DND-41 (cell line): ENCODE measurements around the gene MARCHF6.

Source experiments
- ATAC-seq: fragments of 200-7000 bp; cut with Tn5 transposase; 3 replicates; pipeline ENCODE4 v1.9.1; 2021; ENCODE audit warnings: low read depth; ENCODE audit not compliant: insufficient read depth
- DNase-seq: peaks from one replicate; pipeline ENCODE4 v3.0.0-alpha.2; 2020
- H2AFZ ChIP-seq: 2 replicates; pipeline ENCODE4 v1.6.0; 2012; ENCODE audit warnings: low read depth, low read length
- H3K27ac ChIP-seq: 2 replicates; pipeline ENCODE4 v1.5.1; 2012; ENCODE audit warnings: low read length, inconsistent platforms
- H3K27me3 ChIP-seq: fragments of 200-600 bp; sonication (generic); 2 replicates; pipeline ENCODE4 v1.6.0; 2012; ENCODE audit warnings: low read length, mild to moderate bottlenecking, inconsistent platforms; ENCODE audit not compliant: insufficient read depth, poor library complexity
- H3K36me3 ChIP-seq: 2 replicates; pipeline ENCODE4 v1.5.1; 2012; ENCODE audit warnings: low read length, inconsistent platforms; ENCODE audit not compliant: insufficient read depth
- H3K4me1 ChIP-seq: 2 replicates; pipeline ENCODE4 v1.5.1; 2012; ENCODE audit warnings: mild to moderate bottlenecking, low read length; ENCODE audit not compliant: insufficient read depth
- H3K4me2 ChIP-seq: 2 replicates; pipeline ENCODE4 v1.6.0; 2012; ENCODE audit warnings: mild to moderate bottlenecking, moderate library complexity, low read length, inconsistent platforms; ENCODE audit not compliant: insufficient read depth
- H3K4me3 ChIP-seq, 2 experiments: fragments of 200-600 bp in 1 of 2; shearing (Covaris generic) in 1 of 2; 2 replicates each; pipeline ENCODE4 v1.5.1; 2012 to 2016; ENCODE audit warnings: inconsistent platforms in 2 of 2, low read length in 2 of 2, mild to moderate bottlenecking in 2 of 2, low read depth in 1 of 2, moderate library complexity in 1 of 2
- H3K79me2 ChIP-seq: 2 replicates; pipeline ENCODE4 v1.6.0; 2012; ENCODE audit warnings: low read length, inconsistent platforms; ENCODE audit not compliant: insufficient read depth
- H3K9ac ChIP-seq: 2 replicates; pipeline ENCODE4 v1.6.0; 2012; ENCODE audit warnings: low read depth, mild to moderate bottlenecking, inconsistent platforms, low read length, moderate library complexity
- H3K9me3 ChIP-seq: 2 replicates; pipeline ENCODE4 v1.5.1; 2012; ENCODE audit warnings: low read length, moderate library complexity, mild to moderate bottlenecking, inconsistent platforms; ENCODE audit not compliant: insufficient read depth, severe bottlenecking
- H4K20me1 ChIP-seq: 2 replicates; pipeline ENCODE4 v1.6.0; 2012; ENCODE audit warnings: low read length; ENCODE audit not compliant: insufficient read depth
- EZH2 ChIP-seq: IDR thresholded peaks from 3 replicates; pipeline ENCODE4 v1.6.1; 2012; ENCODE audit warnings: borderline replicate concordance, low read depth, mild to moderate bottlenecking, moderate library complexity, low read length, inconsistent platforms; ENCODE audit not compliant: severe bottlenecking
- TF ChIP-seq, protein P1 (sequence below): IDR thresholded peaks from 2 replicates; pipeline ENCODE4 v1.5.1; 2012; ENCODE audit warnings: borderline replicate concordance, low read length, moderate library complexity, mild to moderate bottlenecking; ENCODE audit not compliant: poor library complexity, severe bottlenecking; ENCODE audit errors: extremely low read depth

The MARCHF6 gene

DNA sequence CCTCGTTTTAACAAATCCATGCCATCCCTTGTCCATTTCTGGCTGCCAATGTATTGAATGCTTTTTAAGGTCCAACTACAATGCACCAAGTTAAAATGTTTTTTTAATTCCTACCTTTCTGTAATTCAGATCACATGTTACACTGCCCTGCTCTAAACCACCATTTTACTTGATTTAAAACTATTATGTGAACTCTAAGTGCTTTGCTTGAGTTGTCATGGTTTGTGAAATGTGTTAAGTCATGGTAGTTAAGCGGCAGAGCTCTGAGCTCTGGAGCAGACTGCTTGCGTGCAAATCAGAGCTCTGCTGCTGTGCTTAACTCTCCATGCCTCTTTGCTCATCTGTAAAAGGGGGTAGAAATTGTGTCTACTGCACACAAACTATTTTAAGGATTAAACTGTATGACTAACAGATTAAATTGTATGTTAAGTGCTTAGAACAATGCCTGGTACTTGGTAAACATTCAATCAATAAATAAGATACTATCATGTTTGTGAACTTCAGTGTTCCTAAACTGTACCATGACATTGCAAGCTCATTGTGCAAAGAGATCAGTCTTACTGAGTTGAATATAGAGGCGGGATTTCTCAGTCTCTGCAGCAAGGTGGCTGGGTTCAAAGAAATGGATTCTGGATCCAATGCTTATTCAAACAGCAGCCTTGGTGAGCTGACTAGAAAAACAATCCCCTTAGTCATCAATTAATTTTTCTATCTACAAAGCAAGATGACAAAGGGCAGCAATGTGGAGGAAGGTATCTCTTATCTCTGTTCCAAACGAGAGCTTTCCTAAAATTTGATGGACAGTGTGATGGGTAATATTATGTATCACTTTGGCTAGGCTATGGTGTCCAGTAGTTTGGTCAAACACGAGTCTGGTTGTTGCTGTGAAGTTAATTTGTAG, 29.7 kb upstream of the MARCHF6 start:
- no peak overlapping the region for H3K4me2 ChIP-seq
- TF ChIP-seq EZH2: no peak
- TF ChIP-seq, protein P1, sequence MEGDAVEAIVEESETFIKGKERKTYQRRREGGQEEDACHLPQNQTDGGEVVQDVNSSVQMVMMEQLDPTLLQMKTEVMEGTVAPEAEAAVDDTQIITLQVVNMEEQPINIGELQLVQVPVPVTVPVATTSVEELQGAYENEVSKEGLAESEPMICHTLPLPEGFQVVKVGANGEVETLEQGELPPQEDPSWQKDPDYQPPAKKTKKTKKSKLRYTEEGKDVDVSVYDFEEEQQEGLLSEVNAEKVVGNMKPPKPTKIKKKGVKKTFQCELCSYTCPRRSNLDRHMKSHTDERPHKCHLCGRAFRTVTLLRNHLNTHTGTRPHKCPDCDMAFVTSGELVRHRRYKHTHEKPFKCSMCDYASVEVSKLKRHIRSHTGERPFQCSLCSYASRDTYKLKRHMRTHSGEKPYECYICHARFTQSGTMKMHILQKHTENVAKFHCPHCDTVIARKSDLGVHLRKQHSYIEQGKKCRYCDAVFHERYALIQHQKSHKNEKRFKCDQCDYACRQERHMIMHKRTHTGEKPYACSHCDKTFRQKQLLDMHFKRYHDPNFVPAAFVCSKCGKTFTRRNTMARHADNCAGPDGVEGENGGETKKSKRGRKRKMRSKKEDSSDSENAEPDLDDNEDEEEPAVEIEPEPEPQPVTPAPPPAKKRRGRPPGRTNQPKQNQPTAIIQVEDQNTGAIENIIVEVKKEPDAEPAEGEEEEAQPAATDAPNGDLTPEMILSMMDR: no peak

DNA sequence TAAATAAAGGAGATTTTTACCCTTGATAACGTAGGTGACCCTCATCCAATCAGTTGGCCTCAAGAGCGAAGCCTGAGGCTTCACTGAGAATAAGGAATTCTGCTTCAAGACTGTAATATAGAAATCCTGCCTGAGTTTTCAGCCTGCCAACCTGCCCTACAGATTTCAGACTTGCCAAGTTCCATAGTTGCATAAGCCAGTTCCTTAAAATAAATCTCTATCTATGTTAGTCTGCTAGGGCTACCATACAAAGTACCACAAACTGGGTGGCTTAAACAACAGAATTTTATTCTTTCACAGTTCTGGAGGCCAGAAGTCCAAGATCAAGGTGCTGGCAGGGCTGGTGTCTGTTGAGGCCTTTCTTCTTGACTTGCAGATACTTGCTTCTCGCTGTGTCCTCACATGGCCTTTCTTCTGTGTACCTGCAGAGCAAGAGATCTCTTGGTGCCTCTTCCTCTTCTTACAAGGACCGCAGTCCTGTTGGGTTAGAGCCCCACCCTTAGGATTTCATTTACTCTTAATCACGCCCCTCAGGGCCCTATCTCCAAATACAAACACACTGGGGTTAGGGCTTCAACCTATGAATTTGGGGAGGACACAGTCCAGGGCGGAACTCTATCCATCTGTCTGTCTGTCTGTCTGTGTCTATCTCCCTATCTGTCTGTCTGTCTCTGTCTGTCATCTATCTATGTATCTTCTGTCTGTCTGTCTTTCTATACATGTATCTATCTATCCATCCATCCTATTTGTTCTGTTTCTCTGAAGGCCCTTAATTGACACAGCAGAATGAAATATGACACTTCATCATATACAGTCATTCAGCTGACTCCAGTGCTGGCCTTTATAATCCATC, 28.8 kb upstream of the MARCHF6 start:
- DNase-seq: no peak
- Histone ChIP-seq H3K27ac (no peak overlapping the region), H3K4me2 (no peak overlapping the region), H3K79me2 (no peaks in the 10 kb centered on the region), H3K9me3 (no peaks in the 10 kb centered on the region), H3K4me1 (no peaks in the 10 kb centered on the region), H4K20me1 (no peaks in the 10 kb centered on the region), H3K9ac (no peak overlapping the region), H3K4me3 (no peak overlapping the region), H2AFZ (no peak overlapping the region), H3K36me3 (no peaks in the 10 kb centered on the region), H3K27me3 (no peaks in the 10 kb centered on the region)
- no peak for ATAC-seq
- no peak for TF ChIP-seq EZH2
- TF ChIP-seq, protein P1: no peak

More for the DNA sequence above, 29.7 kb upstream of the MARCHF6 start:
- Histone ChIP-seq H3K9me3 (no peaks in the 10 kb centered on the region), H3K9ac (no peak overlapping the region), H3K27me3 (no peaks in the 10 kb centered on the region), H3K27ac (no peak overlapping the region), H2AFZ (no peak overlapping the region), H3K36me3 (no peaks in the 10 kb centered on the region), H4K20me1 (no peaks in the 10 kb centered on the region), H3K4me1 (no peaks in the 10 kb centered on the region), H3K79me2 (no peaks in the 10 kb centered on the region), H3K4me3 (no peak overlapping the region)
- DNase-seq: no peak
- ATAC-seq: no peak

DNA sequence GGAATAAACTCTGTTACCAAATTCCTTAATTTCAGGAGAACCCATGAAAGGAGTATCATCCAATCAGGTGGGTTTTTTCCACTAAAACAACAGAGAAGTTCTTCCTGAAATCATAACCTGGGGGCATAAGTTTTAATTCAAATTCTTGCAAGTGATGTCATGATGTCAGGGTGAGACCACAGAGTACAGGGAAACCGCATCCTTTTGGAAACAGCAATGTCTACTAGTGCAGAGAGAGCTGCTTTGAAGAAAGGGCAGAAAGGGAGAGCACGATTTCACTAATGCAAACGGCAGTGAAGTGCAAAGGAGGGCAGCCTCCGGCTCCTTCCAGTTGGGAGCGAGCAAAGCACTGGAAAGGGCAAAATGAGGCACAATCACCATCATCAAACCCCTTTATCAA, 25.2 kb upstream of the MARCHF6 start:
- Histone ChIP-seq H4K20me1 (no peaks in the 10 kb centered on the region), H3K9me3 (no peaks in the 10 kb centered on the region), H2AFZ (no peak overlapping the region), H3K79me2 (no peaks in the 10 kb centered on the region), H3K4me2 (no peak overlapping the region), H3K9ac (no peak overlapping the region), H3K36me3 (no peaks in the 10 kb centered on the region), H3K4me1 (no peaks in the 10 kb centered on the region), H3K27me3 (no peaks in the 10 kb centered on the region), H3K27ac (no peak overlapping the region), H3K4me3 (no peak overlapping the region)
- TF ChIP-seq, protein P1: no peak
- TF ChIP-seq EZH2: no peak
- DNase-seq: no peak
- peak; percentile 73 for ATAC-seq
